Mesodermal cell (in vitro differentiated cells): ENCODE results near the gene ANKRD17.

Experiments
- H3K27ac ChIP-seq: 2 replicates; pipeline ENCODE4 v1.7.0; 2013; ENCODE audit warnings: mild to moderate bottlenecking, low read depth, low read length, moderate library complexity; ENCODE audit not compliant: severe bottlenecking
- H3K36me3 ChIP-seq: 2 replicates; pipeline ENCODE4 v1.7.1; 2013; ENCODE audit warnings: mild to moderate bottlenecking, low read length, moderate library complexity; ENCODE audit not compliant: control insufficient read depth, insufficient read depth
- H3K4me1 ChIP-seq: one replicate; pipeline ENCODE4 v1.7.1; 2013; ENCODE audit warnings: mild to moderate bottlenecking, low read length; ENCODE audit not compliant: insufficient read depth, control insufficient read depth, poor library complexity, severe bottlenecking
- H3K4me3 ChIP-seq: 2 replicates; pipeline ENCODE4 v1.7.0; 2013; ENCODE audit warnings: low read length, control low read depth, mild to moderate bottlenecking; ENCODE audit not compliant: insufficient read depth, poor library complexity, severe bottlenecking; ENCODE audit errors: extremely low read depth
- H3K9me3 ChIP-seq: 2 replicates; pipeline ENCODE4 v1.7.1; 2013; ENCODE audit warnings: mild to moderate bottlenecking, low read length, moderate library complexity; ENCODE audit not compliant: control insufficient read depth
- WGBS, 2 experiments: methylation state at CpG; one replicate each; pipeline ENCODE4 v1.1.5; 2013; ENCODE audit warnings: missing lambda C conversion rate in 2 of 2; ENCODE audit not compliant: insufficient coverage in 2 of 2; 5-methylcytosine and 5-hydroxymethylcytosine counted together

ANKRD17 gene

DNA sequence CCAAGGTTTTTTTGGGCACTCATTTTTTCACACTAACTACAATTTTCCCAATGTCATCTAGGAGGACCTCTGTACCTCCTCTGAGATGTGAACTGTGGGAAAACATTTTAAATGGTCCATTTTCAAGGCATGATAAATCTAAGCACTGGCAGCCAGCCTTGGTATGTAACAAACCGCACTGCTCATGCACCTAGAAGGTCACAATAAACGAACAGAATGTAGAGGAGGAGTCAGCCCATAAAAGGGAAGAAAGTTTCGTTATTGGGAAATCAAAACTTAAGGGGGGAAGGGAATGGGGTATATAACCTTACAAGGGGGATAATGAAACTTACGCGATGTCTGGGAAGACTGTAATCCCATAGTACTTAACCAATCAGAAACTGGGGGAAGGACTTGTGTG, 205.5 kb downstream of the ANKRD17 start:
- no peak overlapping the region for H3K27ac ChIP-seq

DNA sequence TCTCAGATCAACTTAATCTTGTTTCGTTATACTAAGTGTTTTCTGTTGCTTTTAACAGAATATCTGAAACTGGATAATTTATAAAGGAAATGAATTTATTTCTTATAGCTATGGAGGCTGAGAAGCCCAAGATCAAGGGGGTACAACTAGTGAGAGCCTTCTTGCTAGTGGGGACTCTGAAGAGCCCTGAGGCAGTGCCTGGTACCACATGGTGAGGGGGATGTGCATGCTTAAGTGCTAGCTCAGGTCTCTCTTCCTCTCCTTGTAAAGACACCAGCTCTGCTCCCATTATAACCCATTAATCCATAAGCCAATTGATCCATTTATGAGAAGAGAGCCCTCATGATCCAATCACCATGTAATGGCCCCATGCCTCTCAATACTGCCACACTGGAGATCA, 207.0 kb downstream of the ANKRD17 start:
- Histone ChIP-seq H3K4me3 (no peak overlapping the region), H3K4me1 (no peaks in the 10 kb centered on the region), H3K36me3 (peaks cover 12% of the 10 kb centered on the region), H3K27ac (no peak overlapping the region), H3K9me3 (no peaks in the 10 kb centered on the region)
- no CpG with 5 or more reads among the region's 1 CpG for WGBS, 2 experiments

More for the DNA sequence above, 205.5 kb downstream of the ANKRD17 start:
- Histone ChIP-seq H3K36me3 (peaks cover 27% of the 10 kb centered on the region), H3K4me3 (no peak overlapping the region), H3K9me3 (no peaks in the 10 kb centered on the region), H3K4me1 (no peaks in the 10 kb centered on the region)
- WGBS, 2 experiments = 83 to 96% methylated on average over 2 to 3 of the region's 5 CpGs

DNA sequence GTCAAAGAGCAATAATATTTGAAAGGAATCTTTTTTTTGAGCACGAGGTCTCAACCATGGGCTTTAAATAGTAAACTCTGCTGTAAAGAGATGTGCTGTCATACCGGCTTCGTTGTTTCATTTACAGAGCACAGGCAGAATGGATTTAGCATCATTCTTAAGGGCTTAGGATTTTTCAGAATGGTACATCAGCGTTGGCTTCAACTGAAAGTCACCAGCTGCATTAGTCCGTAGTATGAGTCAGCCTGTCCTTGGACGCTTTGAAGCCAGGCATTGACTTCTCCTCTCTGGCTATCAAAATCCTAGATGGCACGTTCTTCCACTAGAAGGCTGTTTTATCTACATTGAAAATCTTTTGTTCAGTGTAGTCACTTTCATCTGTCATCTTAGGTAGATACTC, 212.7 kb downstream of the ANKRD17 start:
- no peaks in the 10 kb centered on the region for H3K36me3 ChIP-seq
- no peak overlapping the region for H3K4me3 ChIP-seq
- H3K4me1 ChIP-seq = no peaks in the 10 kb centered on the region
- H3K27ac ChIP-seq = no peak overlapping the region
- WGBS, 2 experiments = 91 to 94% methylated on average over 7 of the region's 7 CpGs
- H3K9me3 ChIP-seq = no peaks in the 10 kb centered on the region

DNA sequence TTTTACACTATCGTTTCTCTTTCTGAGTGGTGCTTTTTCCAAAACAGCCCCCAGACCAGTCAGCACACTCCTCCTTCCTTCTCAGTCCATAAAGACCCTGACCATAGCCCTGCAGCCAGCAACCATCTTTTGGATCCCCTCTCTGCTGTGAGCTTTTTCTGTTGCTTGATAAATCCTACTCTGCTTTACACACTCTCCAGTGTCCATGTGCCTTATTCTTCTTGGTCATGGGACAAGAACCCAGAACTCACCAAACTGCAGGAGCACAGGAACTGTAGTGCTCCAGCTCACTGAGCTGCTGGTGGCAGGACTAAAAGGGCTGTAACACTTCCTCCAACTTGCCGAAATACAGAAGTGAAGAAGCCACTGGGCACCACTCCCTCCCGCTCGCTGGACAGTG, 221.5 kb downstream of the ANKRD17 start:
- Histone ChIP-seq H3K4me1 (no peaks in the 10 kb centered on the region), H3K4me3 (no peak overlapping the region), H3K27ac (no peak overlapping the region), H3K36me3 (no peaks in the 10 kb centered on the region), H3K9me3 (peaks cover 10% of the 10 kb centered on the region)
- 91 to 92% methylated on average over 4 of the region's 4 CpGs for WGBS, 2 experiments

DNA sequence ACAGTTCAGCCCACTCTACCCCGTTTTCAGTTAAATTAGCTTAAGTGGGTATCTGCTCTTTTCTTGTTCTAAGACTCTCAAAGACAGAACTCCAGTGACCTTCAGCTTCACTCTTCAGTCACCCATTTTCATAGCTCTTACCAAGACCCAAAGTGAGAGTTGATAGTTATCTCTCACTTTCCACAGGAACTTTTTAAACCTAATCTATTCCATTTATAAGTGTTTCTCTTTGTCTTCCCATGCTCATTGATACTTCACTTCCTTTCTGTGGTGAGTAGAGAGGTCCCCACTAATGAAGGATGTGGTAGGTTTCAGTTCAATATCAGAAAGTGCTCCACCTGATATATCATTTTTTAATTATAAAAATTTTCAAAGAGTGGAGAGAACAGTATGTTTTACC, 222.5 kb downstream of the ANKRD17 start:
- no peaks in the 10 kb centered on the region for H3K36me3 ChIP-seq
- no peak overlapping the region for H3K27ac ChIP-seq
- peaks cover 10% of the 10 kb centered on the region for H3K9me3 ChIP-seq
- no peak overlapping the region for H3K4me3 ChIP-seq
- WGBS, 2 experiments = 83% methylated on average over 1 of the region's 1 CpG; no CpG with 5 or more reads in 1 of the 2 experiments
- H3K4me1 ChIP-seq = no peaks in the 10 kb centered on the region

DNA sequence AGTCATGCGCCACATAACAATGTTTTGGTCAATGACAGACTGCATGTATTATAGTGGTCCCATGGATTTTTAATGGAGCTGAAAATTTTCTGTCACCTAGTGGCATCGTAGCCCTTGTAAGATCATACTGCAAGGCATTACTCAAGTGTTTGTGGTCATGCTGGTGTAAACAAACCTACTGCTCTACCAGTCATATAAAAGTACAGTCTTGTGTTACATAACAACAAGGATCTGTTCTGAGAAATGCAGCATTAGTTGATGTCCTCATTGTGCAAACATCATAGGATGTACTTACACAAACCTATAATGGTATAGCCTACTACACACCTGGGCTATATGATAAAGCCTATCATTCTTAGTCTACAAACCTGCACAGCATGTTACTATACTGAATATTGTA, 223.7 kb downstream of the ANKRD17 start:
- Histone ChIP-seq H3K4me1 (no peaks in the 10 kb centered on the region), H3K9me3 (peaks cover 10% of the 10 kb centered on the region), H3K4me3 (no peak overlapping the region), H3K27ac (no peak overlapping the region), H3K36me3 (no peaks in the 10 kb centered on the region)
- 90 to 100% methylated on average over 1 to 2 of the region's 2 CpGs for WGBS, 2 experiments

DNA sequence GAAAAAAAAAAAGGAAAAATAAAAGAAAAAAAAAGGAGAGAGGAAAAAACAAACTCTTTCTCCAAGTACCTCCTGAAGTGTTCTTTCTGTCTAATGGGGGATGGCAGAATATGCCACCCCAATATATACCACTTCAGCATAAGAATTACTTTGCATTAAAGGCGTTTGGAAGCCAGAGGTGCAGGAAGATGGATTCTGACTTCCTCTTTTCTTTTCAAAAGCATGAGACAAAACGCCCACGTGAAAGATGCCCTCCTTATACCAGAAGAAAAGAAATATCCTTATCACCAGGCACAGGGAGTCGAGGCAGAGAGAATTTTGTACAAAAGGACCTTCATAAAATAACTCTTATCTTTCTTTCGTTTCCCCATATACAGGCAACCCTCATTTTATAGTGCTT, 230.0 kb downstream of the ANKRD17 start:
- Histone ChIP-seq H3K36me3 (no peaks in the 10 kb centered on the region), H3K4me1 (no peaks in the 10 kb centered on the region), H3K9me3 (no peaks in the 10 kb centered on the region), H3K27ac (no peak overlapping the region), H3K4me3 (no peak overlapping the region)
- 70 to 73% methylated on average over 2 of the region's 5 CpGs for WGBS, 2 experiments
